GM19043 (cell line): Measurements from ENCODE around the gene OLFML2B.
A peak's percentile ranks its signal among the peaks of the same experiment; 100 is the strongest.
"Not testable (repeated sequence)": the region's sequence is repeated elsewhere in the genome, so short reads cannot be mapped to it uniquely, and the experiment has no call there.

Experiments
- ATAC-seq: cut with Tn5 transposase; IDR thresholded peaks from one replicate; pipeline ENCODE4 v1.9.1; 2021; ENCODE audit warnings: low read depth; ENCODE audit not compliant: unreplicated experiment

OLFML2B gene

DNA sequence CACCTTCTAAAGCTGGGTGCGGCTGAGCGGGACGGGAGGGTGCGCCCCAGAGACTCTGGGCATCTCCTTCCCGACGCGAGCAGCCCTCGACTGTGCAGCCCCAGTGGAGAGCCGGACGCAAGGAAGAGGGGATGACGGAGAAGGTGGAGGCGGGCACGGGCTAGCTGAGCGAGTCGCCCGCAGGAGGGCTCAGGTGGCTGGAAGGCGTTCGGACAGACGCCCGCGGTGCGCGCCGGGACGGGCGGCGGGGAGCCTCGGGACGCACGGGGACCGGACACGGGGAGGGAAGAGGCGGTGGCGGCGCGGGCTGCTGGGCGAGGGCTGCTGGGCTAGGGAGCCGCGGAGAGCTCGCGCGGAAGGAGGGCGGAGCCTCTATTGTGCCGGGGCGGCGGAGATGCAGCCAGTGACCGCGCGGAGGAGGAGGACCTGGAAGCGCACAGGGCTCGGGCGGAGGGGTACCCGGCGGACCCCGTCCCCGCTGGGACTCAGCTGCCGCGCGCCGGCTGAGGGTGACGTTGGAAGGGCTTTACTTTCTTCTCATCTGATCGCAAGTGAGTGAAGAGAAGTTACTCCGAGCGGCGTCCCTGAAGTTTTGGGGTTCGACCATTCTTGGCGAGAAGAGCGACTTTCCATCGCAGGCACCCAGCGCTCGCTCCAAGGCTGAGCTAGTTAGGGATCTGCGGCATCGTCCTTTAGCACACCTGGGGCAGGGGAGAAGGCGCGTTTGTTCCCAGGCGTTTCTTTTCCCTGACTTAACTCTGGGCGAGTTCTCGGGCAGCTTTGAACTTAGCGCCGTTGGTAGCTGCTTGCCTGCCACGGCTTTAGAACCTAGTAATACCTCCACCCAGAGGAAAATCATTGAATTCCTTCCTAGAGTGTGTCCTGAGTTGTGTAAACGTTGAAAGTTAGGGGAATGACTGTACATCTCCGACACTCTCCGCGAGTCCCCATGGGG lies at the start of gene OLFML2B:
OLFML2B (minus strand) TSS at position 323 of the 955 bp plus-strand sequence. CDS start 439 bp downstream, outside the sequence.
- ATAC-seq: peak; percentile 68

DNA sequence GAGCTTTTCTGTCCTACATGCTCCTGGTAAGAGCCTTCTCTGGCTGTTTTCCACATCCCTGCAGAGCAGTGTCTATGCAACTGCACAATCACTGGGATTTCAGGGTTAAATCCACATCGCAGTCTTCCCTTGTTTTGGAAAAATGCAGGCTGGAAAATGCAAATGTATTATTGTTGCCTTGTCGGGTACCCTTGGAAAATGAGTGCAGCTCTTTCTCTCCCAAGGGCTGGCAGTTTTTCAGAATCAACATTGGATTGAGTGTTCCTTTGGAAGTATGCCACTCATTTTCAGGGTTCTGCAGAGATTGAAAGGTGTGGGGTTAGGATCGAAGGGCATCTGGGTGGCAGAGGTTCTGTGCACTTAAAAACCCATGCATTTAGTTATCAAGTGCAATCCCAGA lies 49.1 kb upstream of the OLFML2B start:
- ATAC-seq: no peak

DNA sequence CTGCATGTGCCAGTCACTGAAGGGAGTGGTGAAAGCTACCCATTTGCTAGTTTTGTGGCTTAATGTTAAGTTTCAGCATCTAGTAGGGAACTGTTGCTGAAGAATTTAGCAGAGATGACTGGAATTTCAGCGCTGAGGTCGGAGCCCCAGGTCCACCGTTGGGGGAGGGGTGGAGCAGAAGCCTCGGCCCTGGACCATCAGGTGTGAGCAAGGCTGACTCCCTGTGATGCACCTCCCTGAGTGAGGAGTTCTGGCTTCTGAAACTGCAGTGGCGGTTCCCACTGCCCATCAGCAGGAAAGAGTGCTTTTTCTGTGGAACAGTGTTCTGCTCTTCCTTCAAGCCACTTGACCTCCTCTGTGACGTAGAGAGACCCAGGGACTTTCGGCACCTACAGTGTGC lies 47.2 kb upstream of the OLFML2B start:
- no peak for ATAC-seq

DNA sequence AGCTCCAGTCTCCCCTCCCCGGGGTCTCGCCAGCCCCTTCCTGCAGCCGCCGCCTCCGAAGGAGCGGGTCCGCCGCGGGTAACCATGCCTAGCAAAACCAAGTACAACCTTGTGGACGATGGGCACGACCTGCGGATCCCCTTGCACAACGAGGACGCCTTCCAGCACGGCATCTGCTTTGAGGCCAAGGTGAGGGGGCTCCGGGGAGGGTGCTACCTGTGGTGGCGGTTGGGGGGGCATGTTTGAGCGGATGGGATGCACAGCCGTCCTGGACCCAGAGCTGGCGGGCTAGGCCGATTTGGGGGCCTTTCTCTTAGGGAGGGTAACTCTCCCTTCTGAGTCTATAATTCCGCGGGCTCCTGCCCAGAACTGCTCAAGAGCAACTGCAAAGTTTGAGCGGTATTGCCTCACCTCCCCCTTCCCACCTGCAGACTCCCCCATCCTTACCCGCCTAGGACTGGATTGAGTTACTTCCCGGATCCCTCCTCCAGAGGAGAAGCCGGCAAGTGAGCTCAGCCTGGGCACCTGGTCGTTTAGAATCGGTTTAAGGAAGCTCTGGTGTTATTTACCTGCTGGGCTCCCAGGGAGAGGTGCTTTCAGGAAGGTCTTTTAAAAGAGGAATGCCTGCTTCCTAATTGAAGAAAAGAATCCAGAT lies 46.6 kb upstream of the OLFML2B start:
- ATAC-seq: no peak

DNA sequence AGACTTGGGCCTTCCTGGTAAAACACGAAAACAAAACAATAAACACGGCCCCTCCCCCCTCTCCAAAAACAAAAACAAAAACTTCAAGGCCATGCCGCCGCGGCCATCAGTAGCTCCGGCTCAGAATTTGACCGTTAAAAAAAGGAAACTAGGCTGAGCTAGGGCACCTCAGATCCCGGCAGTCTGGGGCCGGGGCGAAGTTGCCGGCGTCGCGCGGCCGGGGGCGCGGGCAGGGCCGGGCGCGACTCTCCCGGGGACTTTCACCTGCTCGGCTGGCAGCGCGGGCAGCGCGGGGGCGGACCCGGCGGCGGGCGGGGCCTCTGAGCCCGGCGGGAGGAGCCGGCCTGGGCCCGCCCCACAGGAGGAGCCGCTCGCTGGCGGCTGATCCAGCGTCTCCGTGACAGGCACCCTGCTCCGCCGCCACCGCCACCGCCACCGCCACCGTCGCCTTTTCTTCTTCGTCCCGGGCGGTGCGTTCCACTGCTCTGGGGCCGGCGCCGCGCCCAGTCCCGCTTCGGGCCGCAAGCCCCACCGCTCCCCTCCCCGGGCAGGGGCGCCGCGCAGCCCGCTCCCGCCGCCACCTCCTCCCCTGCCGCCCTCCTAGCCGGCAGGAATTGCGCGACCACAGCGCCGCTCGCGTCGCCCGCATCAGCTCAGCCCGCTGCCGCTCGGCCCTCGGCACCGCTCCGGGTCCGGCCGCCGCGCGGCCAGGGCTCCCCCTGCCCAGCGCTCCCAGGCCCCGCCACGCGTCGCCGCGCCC lies 45.8 kb upstream of the OLFML2B start, which contains the start of gene NOS1AP:
NOS1AP (plus strand) TSS at position 358 of the 760 bp plus-strand sequence. CDS start 487 bp downstream, outside the sequence.
- ATAC-seq: peak; percentile 99

DNA sequence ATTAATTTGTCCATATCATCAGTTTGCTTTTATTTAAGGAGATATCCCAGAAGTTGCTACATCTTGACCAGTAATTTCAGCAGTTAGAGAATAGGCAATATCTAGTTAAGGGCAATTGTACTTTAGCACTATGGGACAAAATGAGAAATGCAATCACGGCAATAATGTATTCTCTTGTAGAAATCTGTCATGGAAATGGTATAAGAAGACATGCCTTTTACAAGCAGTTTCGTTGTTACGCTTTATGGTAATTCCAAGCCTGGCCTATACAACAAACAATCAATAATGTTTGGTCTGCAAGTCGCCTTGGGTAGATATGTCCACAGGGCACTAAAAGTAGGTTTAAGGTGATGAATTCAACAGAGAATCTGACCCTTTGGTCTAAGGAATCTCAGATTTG lies 44.6 kb upstream of the OLFML2B start:
- no peak for ATAC-seq

DNA sequence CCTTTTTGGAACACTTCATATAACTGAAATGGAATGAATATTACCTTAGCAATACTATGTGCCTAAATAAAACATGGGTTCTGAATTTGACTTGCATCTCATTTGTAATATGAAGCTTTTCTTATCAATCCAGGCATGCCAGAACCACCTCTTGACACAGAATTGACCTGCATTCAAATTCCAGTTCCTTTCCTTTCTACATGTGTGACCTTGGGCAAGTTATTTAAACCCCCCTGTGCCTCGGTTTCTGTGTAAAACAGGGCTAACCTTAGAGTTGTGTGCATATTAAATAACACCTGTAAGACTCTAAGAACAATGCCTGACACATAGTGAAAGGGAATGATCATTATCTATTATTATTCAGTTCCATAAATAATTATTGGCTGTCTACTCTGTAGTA lies 43.8 kb upstream of the OLFML2B start:
- no peak for ATAC-seq

DNA sequence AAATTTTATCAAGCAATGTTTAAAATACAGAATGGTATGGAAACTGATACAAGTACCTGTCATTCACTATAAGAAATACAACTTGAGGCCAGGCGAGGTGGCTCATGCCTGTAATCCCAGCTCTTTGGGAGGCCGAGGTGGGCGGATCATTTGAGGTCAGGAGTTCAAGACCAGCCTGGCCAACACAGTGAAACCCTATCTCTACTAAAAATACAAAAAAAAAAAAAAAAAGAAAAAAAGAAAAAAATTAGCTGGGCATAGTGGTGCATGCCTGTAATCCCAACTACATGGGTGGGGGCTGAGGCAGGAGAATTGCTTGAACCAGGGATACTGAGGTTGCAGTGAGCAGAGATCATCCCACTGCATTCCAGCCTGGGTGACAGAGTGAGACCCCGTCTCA lies 43.2 kb upstream of the OLFML2B start:
- ATAC-seq: not testable (repeated sequence)

DNA sequence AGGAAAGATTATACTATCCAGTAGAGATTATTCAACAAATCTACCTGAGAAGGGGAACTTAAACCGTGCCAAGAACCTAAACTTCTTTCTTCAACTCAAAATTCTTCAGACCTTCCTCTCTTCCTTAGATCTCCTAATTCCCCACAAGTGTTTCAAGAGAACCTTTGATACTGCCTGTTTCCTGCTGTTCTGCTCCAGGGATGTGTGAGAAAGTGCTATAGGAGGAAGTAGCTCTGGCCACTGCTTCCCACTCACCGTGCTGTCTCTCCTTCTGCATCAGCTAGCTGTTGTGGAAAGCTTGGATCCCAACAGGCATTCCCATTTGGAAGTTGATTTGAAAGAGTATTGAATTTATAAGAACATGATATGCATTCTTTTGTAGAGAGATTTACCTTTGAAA lies 41.3 kb upstream of the OLFML2B start:
- no peak for ATAC-seq

DNA sequence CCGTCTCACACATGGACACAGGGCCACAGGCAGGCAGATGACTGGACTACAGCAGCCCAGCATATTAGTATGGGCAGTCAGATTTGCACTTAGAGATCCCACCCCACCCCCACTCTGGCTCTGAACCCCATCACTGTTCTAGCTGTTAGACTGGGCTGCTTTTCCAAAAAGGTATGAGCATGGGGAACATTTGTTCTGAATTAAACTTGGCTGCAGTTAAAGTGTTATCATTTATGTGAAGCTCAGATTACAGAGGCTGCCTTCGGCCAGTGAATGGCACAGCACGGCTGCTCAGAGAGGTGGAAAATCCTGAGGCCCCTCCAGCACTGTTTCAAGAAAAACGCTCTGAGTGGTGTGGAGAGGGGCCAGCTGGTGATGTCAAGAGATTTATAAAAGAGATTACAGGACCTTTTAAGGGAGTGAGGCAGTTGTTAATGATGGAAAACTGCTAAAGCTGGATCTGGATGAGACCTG lies 38.9 kb upstream of the OLFML2B start:
- no peak for ATAC-seq

DNA sequence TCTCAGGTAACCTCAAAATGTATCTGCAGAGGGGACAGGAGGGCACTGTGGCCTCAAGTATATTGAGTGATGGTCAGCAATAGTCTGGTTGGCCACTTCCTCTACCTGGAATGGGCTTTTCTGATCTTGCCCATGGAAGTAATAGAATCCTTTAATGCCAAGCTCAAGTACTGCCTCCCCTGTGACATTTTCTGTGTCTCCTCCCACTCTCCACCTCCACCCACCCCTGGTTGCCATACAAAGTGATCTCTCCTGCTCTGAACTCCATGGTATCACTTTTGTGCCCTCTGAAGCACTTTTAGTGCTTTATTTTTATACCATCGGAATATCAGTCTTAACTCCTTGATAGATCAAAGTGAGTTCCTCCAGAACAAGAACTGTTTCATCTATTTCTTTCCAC lies 36.6 kb upstream of the OLFML2B start:
- no peak for ATAC-seq

DNA sequence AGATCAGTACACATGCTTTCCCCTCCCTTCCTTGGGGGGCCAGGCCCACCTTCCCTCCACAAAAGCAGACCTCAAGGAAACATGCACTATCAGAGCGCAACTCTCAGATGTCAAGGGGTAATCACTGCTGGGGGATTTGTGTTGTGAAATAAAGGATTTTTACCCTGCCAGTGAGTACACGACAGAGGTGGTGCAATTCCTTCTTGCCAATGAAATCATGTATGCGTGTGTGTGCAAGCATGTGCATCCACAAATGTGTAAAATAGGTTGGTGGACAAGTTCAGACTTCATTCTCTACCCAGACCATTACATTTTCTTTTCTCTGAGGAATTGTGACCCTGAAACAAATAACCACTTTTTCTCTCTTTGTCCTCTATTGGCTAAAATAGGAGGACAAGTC lies 36.1 kb upstream of the OLFML2B start:
- ATAC-seq: no peak

DNA sequence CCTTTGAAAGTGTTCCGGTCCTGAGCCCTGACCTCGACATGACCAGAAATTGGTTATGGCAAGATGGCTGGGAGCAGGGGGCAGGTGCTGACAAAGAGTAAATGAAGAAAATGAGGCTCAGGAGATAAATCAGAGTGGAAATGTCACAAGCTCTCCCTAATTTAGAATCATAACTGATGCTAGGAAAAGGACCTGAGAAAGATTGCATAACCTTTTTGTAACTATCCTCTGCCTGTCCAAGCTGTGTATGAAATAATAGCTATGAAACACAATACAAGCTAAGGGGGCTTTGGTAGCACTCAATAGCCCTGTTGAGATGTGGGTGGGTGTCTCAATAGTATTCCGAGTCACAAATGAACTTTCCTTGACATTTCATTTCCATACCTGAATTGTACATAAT lies 32.9 kb upstream of the OLFML2B start:
- no peak for ATAC-seq

DNA sequence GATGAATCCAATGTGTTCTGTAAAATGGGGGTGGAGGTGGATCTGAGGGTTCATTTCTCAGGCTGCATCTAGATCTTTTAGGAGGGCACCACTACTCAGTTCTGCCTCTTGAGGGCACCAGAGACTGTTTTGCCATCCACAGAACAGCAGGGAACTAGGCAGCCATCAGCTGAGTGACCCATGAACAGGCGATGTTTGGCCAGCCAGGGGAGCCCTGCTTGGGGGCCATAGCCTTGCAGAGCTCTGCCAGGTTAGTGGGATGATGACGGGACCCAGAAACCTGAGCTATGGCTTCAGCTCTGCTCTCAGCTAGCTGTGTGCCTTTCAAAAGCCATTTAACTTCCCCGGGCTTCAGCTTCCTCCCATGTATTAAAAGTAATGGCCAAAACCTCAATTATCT lies 32.4 kb upstream of the OLFML2B start:
- ATAC-seq: no peak

DNA sequence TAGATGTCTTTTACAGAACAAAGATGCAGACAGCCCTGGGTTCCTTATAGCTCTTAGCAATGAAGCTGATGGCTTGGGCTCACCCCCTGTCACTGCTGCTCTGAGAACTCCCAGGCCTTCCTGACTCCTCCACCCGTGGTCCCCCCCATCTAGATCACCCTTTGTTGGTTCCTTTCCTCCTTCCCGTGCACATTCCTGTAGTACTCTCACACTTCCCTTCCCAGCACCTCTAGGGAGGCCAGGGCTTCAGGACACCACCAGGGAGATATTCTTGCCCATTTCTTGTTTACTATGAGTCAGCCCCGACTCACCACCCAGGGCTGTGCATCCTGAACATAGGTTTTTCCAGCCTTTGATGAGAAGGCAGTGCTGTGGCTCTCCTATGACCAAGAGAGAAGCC lies 31.4 kb upstream of the OLFML2B start:
- ATAC-seq: no peak

DNA sequence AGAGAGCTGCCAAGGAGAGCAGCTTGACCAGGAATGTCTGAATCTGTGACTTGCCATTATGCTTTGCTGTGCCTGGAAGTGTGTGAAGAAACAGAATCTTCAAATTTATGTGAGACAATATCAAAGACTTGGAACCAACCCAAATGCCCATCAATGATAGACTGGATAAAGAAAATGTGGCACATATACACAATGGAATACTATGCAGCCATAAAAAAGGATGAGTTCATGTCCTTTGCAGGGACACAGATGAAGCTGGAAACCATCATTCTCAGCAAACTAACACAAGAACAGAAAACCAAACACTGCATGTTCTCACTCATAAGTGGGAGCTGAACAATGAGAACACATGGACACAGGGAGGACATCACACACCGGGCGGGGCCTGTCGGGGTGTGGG lies 30.3 kb upstream of the OLFML2B start:
- not testable (repeated sequence) for ATAC-seq

DNA sequence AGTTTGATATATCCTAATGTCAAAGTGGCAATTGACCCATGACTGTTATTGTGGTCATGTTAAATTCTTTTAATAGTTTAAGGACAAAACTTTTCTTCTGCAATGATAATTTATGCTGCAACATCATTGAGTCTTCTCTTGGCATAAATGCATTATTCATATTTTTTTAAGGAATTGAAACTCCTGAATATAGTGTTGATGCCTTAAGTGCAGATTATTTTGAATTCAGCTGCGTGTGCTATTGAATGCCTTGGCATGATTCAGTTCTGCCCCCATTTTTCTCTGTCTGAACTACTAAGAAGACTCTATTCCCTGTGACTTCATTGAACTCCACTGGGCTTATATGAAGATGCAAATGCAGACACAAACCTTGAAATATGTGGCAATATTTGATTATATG lies 23.3 kb upstream of the OLFML2B start:
- ATAC-seq: no peak

DNA sequence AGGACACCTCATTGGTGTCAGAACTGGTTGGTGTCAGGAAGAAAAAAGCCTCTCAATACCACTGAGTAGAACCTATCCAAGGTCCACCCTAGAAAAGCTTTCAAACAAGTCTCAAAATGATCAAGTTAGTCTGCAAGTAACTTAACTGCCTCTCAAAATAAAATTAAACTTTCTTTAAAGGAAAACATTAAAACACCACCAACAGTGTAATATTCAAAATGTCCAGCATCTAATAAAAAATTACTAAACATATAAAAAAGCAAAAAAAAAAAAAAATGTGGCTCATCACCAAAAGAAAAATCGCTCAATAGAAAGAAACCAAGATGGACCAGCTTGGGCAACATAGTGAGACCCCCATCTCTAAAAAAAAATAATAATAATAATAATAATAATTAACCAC lies 18.7 kb upstream of the OLFML2B start:
- ATAC-seq: no peak

DNA sequence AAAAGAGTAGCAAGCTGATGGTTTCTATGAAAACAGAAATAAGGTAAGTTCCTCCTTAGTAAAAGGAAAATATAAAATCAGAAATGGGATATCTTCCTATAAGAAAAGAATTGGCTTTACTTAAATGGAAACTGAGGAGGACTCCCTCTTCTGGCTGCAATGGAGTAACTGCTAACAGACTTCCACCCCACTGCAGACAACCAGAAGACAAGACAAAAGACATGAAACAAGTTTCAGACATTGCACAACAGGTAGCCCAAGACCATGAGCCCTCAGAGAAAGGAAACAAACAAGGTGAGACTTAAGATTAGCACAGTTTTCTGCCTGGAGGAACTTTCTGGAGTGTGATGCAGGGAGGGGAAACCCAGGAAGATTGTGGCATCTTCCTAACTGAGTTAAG lies 17.0 kb upstream of the OLFML2B start:
- no peak for ATAC-seq

DNA sequence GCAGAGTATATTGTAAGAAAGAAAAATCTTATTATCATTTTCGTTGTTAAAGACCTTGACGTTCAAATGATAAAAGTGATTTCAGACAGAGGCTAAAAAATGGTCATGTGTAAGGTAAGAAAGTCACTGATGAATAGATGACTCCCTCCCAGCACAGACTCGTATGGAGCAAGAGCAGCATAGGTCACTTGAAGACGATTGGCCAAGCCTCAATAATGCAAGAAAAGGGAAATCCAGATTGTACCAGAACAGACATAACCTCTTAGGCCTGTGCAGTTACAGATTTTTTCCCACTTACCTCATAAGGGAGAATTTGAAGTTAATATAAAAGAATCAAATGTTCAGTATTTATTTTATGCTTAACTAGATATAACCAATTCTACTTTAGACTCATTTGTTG lies 16.3 kb upstream of the OLFML2B start:
- ATAC-seq: no peak

DNA sequence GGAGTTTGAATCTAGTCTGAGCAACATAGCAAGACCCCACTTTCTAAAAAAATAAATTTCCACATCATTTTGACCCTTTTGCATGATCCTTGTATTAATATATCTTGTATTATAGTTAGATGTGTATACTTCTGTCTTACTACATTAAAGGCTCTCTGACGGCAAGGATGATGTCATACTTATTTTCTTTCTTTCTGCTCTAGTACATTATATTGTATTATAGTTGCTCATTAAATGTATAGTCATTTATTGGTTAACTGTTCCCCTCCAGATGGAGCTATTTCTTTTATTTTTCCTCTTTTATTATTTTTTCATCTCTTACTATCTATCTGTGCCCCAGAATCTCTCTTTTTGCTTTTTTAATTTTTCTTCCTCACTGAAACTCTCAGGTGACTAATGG lies 15.0 kb upstream of the OLFML2B start:
- ATAC-seq: no peak
